Central memory CD8-positive, alpha-beta T cell (primary cell): ENCODE measurements around the gene LRRN4CL.
"Not testable (repeated sequence)": the region's sequence is repeated elsewhere in the genome, so short reads cannot be mapped to it uniquely, and the experiment has no call there.

Experiments used
- ATAC-seq: fragments of 150-1000 bp; cut with Tn5 transposase; replicated peaks from 2 replicates; pipeline ENCODE4 v1.10.0; 2022; ENCODE audit warnings: mild to moderate bottlenecking, moderate FRiP score, moderate number of reproducible peaks; ENCODE audit not compliant: poor library complexity, severe bottlenecking; ENCODE audit errors: extremely low read depth
- DNase-seq, 2 donors: peaks; one replicate each; pipeline ENCODE4 v3.0.0; 2021; ENCODE audit warnings: low spot score in 2 of 2
- H3K27ac Mint-ChIP-seq: one replicate; pipeline ENCODE4 v1.8.0; 2022; ENCODE audit warnings: low read depth, mild to moderate bottlenecking, moderate library complexity, mixed read lengths
- H3K27me3 Mint-ChIP-seq: one replicate; pipeline ENCODE4 v1.8.0; 2022; ENCODE audit warnings: mixed read lengths
- H3K36me3 Mint-ChIP-seq: one replicate; pipeline ENCODE4 v1.8.0; 2022; ENCODE audit warnings: mild to moderate bottlenecking, moderate library complexity, mixed read lengths; ENCODE audit not compliant: insufficient read depth
- H3K4me1 Mint-ChIP-seq: one replicate; pipeline ENCODE4 v1.8.0; 2022; ENCODE audit warnings: mixed read lengths
- H3K4me3 Mint-ChIP-seq: one replicate; pipeline ENCODE4 v1.8.0; 2022; ENCODE audit warnings: mild to moderate bottlenecking, moderate library complexity, mixed read lengths
- H3K9me3 Mint-ChIP-seq: one replicate; pipeline ENCODE4 v1.8.0; 2022; ENCODE audit warnings: mixed read lengths

LRRN4CL gene

GRCh38 chr11:62706850-62707247 lies 17.5 kb upstream of the LRRN4CL start:
- peaks cover 23% of the 10 kb centered on the region for H3K36me3 Mint-ChIP-seq

GRCh38 chr11:62705880-62706849 lies 16.8 kb upstream of the LRRN4CL start:
- H3K9me3 Mint-ChIP-seq = no peaks in the 10 kb centered on the region
- H3K27ac Mint-ChIP-seq = peak overlapping the region; percentile 91
- H3K4me1 Mint-ChIP-seq = peaks cover 45% of the 10 kb centered on the region
- peak; percentile 81 to 88 for DNase-seq
- no peaks in the 10 kb centered on the region for H3K27me3 Mint-ChIP-seq
- peaks cover 17% of the 10 kb centered on the region for H3K36me3 Mint-ChIP-seq
- peak; percentile 54 for ATAC-seq
- H3K4me3 Mint-ChIP-seq = peak overlapping the region; percentile 88

More at GRCh38 chr11:62706850-62707247, 17.5 kb upstream of the LRRN4CL start:
- no peaks in the 10 kb centered on the region for H3K9me3 Mint-ChIP-seq
- no peaks in the 10 kb centered on the region for H3K27me3 Mint-ChIP-seq
- H3K27ac Mint-ChIP-seq = peak overlapping the region; percentile 91
- no peak for ATAC-seq
- H3K4me1 Mint-ChIP-seq = peaks cover 45% of the 10 kb centered on the region
- DNase-seq = no peak
- peak overlapping the region; percentile 88 for H3K4me3 Mint-ChIP-seq

- peaks cover 45% of the 10 kb centered on the region for H3K4me1 Mint-ChIP-seq
These were observed 16.1 kb upstream of the LRRN4CL start for GRCh38 chr11:62705413-62705812.

DNA sequence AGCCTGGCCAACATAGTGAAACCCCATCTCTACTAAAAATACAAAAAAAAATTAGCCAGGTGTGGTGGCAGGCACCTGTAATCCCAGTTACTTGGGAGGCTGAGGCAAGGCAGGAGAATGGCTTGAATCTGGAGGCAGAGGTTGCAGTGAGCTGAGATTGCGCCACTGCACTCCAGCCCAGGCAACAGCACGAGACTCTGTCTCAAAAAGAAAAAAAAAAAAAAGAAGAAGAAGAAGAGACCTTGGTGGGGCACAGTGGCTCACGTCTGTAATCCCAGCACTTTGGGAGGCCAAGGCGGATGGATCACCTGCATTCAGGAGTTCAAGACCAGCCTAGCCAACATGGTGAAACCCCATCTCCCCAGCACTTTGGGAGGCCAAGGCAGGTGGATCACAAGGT lies 14.6 kb upstream of the LRRN4CL start:
- not testable (repeated sequence) for H3K9me3 Mint-ChIP-seq, H3K36me3 Mint-ChIP-seq, DNase-seq, H3K4me3 Mint-ChIP-seq, ATAC-seq, H3K27me3 Mint-ChIP-seq, H3K27ac Mint-ChIP-seq
- peaks cover 33% of the 10 kb centered on the region for H3K4me1 Mint-ChIP-seq

More at GRCh38 chr11:62705413-62705812, 16.1 kb upstream of the LRRN4CL start:
- peaks cover 17% of the 10 kb centered on the region for H3K36me3 Mint-ChIP-seq
- no peaks in the 10 kb centered on the region for H3K27me3 Mint-ChIP-seq
- no peak for ATAC-seq
- H3K27ac Mint-ChIP-seq = peak overlapping the region; percentile 91
- peak overlapping the region; percentile 88 for H3K4me3 Mint-ChIP-seq
- H3K9me3 Mint-ChIP-seq = no peaks in the 10 kb centered on the region
- DNase-seq = no peak

GRCh38 chr11:62702246-62702645 lies 12.9 kb upstream of the LRRN4CL start:
- no peaks in the 10 kb centered on the region for H3K27me3 Mint-ChIP-seq
- peaks cover 7% of the 10 kb centered on the region for H3K36me3 Mint-ChIP-seq
- H3K9me3 Mint-ChIP-seq = no peaks in the 10 kb centered on the region
- H3K4me3 Mint-ChIP-seq = no peak overlapping the region
- peak overlapping the region; percentile 58 for H3K27ac Mint-ChIP-seq
- DNase-seq = no peak
- peaks cover 21% of the 10 kb centered on the region for H3K4me1 Mint-ChIP-seq
- no peak for ATAC-seq

GRCh38 chr11:62694455-62695167 lies 5.3 kb upstream of the LRRN4CL start:
- Mint-ChIP-seq H3K27ac (peak overlapping the region; percentile 29), H3K27me3 (no peaks in the 10 kb centered on the region), H3K4me3 (no peak overlapping the region), H3K9me3 (no peaks in the 10 kb centered on the region), H3K36me3 (peaks cover 2% of the 10 kb centered on the region), H3K4me1 (peaks cover 9% of the 10 kb centered on the region)
- ATAC-seq = peak; percentile 72
- DNase-seq = peak; percentile 57 to 74

DNA sequence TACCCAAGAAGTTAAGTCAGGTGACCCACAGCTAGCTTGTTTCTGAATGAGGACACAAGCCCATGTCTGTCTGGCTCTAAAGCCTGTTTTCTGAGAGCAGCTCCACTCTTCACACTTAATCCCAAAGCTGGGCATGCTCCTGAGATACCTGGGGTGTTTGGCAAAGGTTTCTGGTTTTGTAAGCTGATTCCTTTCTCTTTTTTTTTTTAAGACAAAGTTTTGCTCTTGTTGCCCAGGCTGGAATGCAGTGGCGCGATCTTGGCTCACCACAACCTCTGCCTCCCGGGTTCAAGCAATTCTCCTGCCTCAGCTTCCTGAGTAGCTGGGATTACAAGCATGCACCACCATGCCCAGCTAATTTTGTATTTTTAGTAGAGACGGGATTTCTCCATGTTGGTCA lies 4.3 kb upstream of the LRRN4CL start:
- H3K27me3 Mint-ChIP-seq, H3K27ac Mint-ChIP-seq, H3K9me3 Mint-ChIP-seq, H3K4me3 Mint-ChIP-seq, ATAC-seq, H3K4me1 Mint-ChIP-seq, H3K36me3 Mint-ChIP-seq, DNase-seq: not testable (repeated sequence)

DNA sequence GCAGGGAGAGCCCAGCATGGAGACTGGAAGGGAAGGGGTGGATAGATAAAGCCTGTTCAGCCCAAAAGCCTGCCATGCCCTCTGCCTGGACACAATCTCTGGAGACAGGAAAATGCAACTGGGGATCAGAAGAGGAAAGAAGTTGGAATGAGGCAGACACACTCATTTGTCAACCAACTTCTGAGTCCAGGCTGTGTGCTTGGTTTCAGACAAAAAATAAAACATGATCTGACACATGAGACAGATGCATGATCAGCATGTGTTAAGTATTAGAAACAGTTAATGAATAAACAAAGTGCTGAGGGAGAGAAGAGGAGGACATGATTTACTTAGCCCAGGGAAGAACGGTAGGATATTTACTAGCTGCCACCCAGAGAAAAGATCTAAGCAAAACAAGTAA lies 839 bp downstream of the LRRN4CL start:
- Mint-ChIP-seq H3K4me3 (no peak overlapping the region), H3K4me1 (no peaks in the 10 kb centered on the region), H3K27me3 (no peaks in the 10 kb centered on the region), H3K36me3 (peaks cover 4% of the 10 kb centered on the region), H3K27ac (no peak overlapping the region), H3K9me3 (no peaks in the 10 kb centered on the region)
- ATAC-seq (no peak), DNase-seq (no peak)

GRCh38 chr11:62687508-62688396 lies 1.6 kb downstream of the LRRN4CL start:
- ATAC-seq = no peak
- Mint-ChIP-seq H3K27me3 (no peaks in the 10 kb centered on the region), H3K4me1 (no peaks in the 10 kb centered on the region), H3K27ac (no peak overlapping the region), H3K36me3 (peaks cover 4% of the 10 kb centered on the region), H3K4me3 (no peak overlapping the region), H3K9me3 (no peaks in the 10 kb centered on the region)
- DNase-seq = no peak

GRCh38 chr11:62682518-62682917 lies 6.8 kb downstream of the LRRN4CL start:
- DNase-seq (no peak), ATAC-seq (no peak)
- peaks cover 9% of the 10 kb centered on the region for H3K36me3 Mint-ChIP-seq
- H3K4me3 Mint-ChIP-seq = no peak overlapping the region
- H3K4me1 Mint-ChIP-seq = peaks cover 16% of the 10 kb centered on the region
- no peaks in the 10 kb centered on the region for H3K9me3 Mint-ChIP-seq
- no peaks in the 10 kb centered on the region for H3K27me3 Mint-ChIP-seq
- H3K27ac Mint-ChIP-seq = no peak overlapping the region

GRCh38 chr11:62680825-62681240 lies 8.5 kb downstream of the LRRN4CL start:
- peaks cover 16% of the 10 kb centered on the region for H3K36me3 Mint-ChIP-seq
- peak overlapping the region; percentile 72 for H3K27ac Mint-ChIP-seq
- ATAC-seq (peak; percentile 50), DNase-seq (no peak)
- peak overlapping the region; percentile 58 for H3K4me3 Mint-ChIP-seq
- peaks cover 29% of the 10 kb centered on the region for H3K4me1 Mint-ChIP-seq
- H3K27me3 Mint-ChIP-seq = no peaks in the 10 kb centered on the region
- H3K9me3 Mint-ChIP-seq = no peaks in the 10 kb centered on the region
